ENCODE measurements around the gene PSMD7. TPM values are rescaled to one million over a fixed set of nuclear protein-coding genes. Genes with fewer than 3 reads are reported as not detected.
A peak's percentile ranks its signal among the peaks of the same experiment; 100 is the strongest.

Gene PSMD7
- total and polyA plus RNA-seq, 10 of the 15 experiments (the other 5 are each of a cell fraction or from before 2014, with no cell fraction given): 64.3 to 199 (median 100) TPM

GRCh38 chr16:74291577-74292208, 4.9 kb upstream of the PSMD7 start:
- RAD21 ChIA-PET (ENCODE audit: unreplicated experiment): no interaction called here
- no peak for DNase-seq (ENCODE audit: low read depth, low spot score)
- ATAC-seq: no peak
- in situ Hi-C loops (cut with MboI): no loop called here
- TF ChIP-seq MAX (IDR thresholded peaks at IDR 0.05; ENCODE audit: low read depth, low read length): no peak
- no peak for TF ChIP-seq YBX1 (IDR thresholded peaks at IDR 0.05)
- H2AFZ ChIP-seq (ENCODE audit: control insufficient read depth, low read depth, low read length): no peak overlapping the region
- 56% methylated on average over 1 of the region's 1 CpG for WGBS (ENCODE audit: insufficient coverage, insufficient replicate concordance, low lambda C conversion rate, missing lambda C conversion rate)
- H4K20me1 ChIP-seq (ENCODE audit: control insufficient read depth, insufficient read depth): no peaks in the 10 kb centered on the region
- H3K27me3 ChIP-seq (replicated peaks in 1 of 2; ENCODE audit: control insufficient read depth in 2 of 2, insufficient read depth in 2 of 2, low read length in 1 of 2): no peaks in the 10 kb centered on the region
- peaks cover 6% of the 10 kb centered on the region; the same call in 2 of the 3 replicates for H3K9me3 ChIP-seq (replicated peaks; ENCODE audit: control insufficient read depth, insufficient read depth, low read length)
- no peak overlapping the region for H3K9ac ChIP-seq (ENCODE audit: control insufficient read depth, insufficient read depth, low read length)
- no peak for FAIRE-seq
- SMC1A ChIA-PET (ENCODE audit: uncharacterized antibody, unreplicated experiment): interaction anchor here (0.6 kb wide), 1 partner anchor 430 kb away, joined by 3 read pairs; no protein-coding TSS in a partner anchor
- intact Hi-C loops (cut with micrococcal nuclease; ENCODE audit: unreplicated experiment): no loop called here
- no peak overlapping the region for H3K4me2 ChIP-seq (ENCODE audit: control insufficient read depth, insufficient read depth)
- H3K4me1 ChIP-seq (ENCODE audit: control insufficient read depth, insufficient read depth, low read length): no peaks in the 10 kb centered on the region; the same call in 1 of the 2 replicates
- CTCF ChIA-PET: interaction anchor here (0.6 to 1.7 kb wide), 3 partner anchors 13 to 100 kb away, joined by 3 to 5 read pairs (median 3); no protein-coding TSS in a partner anchor
- POLR2A ChIA-PET: no interaction called here
- no TSS peak for BruUV-seq (replicated peaks)
- peaks cover 9% of the 10 kb centered on the region for H3K79me2 ChIP-seq (ENCODE audit: control insufficient read depth, insufficient read depth, low read length)
- H3K4me3 ChIP-seq: no peak overlapping the region
- H3K36me3 ChIP-seq (ENCODE audit: control insufficient read depth in 2 of 2, insufficient read depth in 2 of 2, low read length in 1 of 2): no peaks in the 10 kb centered on the region
- no peak overlapping the region for H3K27ac ChIP-seq (ENCODE audit: control insufficient read depth, insufficient read depth)

GRCh38 chr16:74296104-74296431, 546 bp upstream of the PSMD7 start:
- H3K4me3 ChIP-seq: peak overlapping the region; percentile 72
- ChIA-PET RAD21 (ENCODE audit: unreplicated experiment) (no interaction called here), SMC1A (ENCODE audit: uncharacterized antibody, unreplicated experiment) (no interaction called here), POLR2A (no interaction called here), CTCF (interaction anchor here (0.8 kb wide), 1 partner anchor 566 kb away, joined by 4 read pairs; no protein-coding TSS in a partner anchor)
- 4% methylated on average over 9 of the region's 9 CpGs for WGBS (ENCODE audit: insufficient coverage, insufficient replicate concordance, low lambda C conversion rate, missing lambda C conversion rate)
- H3K36me3 ChIP-seq (ENCODE audit: control insufficient read depth in 2 of 2, insufficient read depth in 2 of 2, low read length in 1 of 2): peaks cover 0 to 15% of the 10 kb centered on the region in 2 experiments; a peak in 1 of 4 replicates
- H3K9me3 ChIP-seq (replicated peaks; ENCODE audit: control insufficient read depth, insufficient read depth, low read length): peaks cover 6% of the 10 kb centered on the region; the same call in 2 of the 3 replicates
- H3K4me1 ChIP-seq (ENCODE audit: control insufficient read depth, insufficient read depth, low read length): peaks cover 5% of the 10 kb centered on the region; the same call in 1 of the 2 replicates
- peaks cover 41% of the 10 kb centered on the region for H3K79me2 ChIP-seq (ENCODE audit: control insufficient read depth, insufficient read depth, low read length)
- TSS peak; percentile 89 for BruUV-seq (replicated peaks)
- H3K9ac ChIP-seq (ENCODE audit: control insufficient read depth, insufficient read depth, low read length): peak overlapping the region; percentile 94
- peak; percentile 47 for FAIRE-seq
- no peaks in the 10 kb centered on the region for H3K27me3 ChIP-seq (replicated peaks in 1 of 2; ENCODE audit: control insufficient read depth in 2 of 2, insufficient read depth in 2 of 2, low read length in 1 of 2)
- in situ Hi-C loops (cut with MboI): no loop called here
- peak overlapping the region; percentile 88 for H3K27ac ChIP-seq (ENCODE audit: control insufficient read depth, insufficient read depth)
- ATAC-seq: peak; percentile 15
- H2AFZ ChIP-seq (ENCODE audit: control insufficient read depth, low read depth, low read length): peak overlapping the region; percentile 48
- no peaks in the 10 kb centered on the region; the same call in 1 of the 2 replicates for H4K20me1 ChIP-seq (ENCODE audit: control insufficient read depth, insufficient read depth)
- intact Hi-C loops (cut with micrococcal nuclease; ENCODE audit: unreplicated experiment): no loop called here
- no peak for DNase-seq (ENCODE audit: low read depth, low spot score)
- TF ChIP-seq SKIL (IDR thresholded peaks at IDR 0.05; ENCODE audit: low read depth, poor library complexity, severe bottlenecking) (peak; percentile 32), NFIC (IDR thresholded peaks at IDR 0.05; ENCODE audit: low read depth, low read length) (peak; percentile 52; the same call in 1 of the 2 replicates), NRF1 (conservative IDR thresholded peaks at IDR 0.05; ENCODE audit: low read depth, low read length) (no peak), NKRF (conservative IDR thresholded peaks at IDR 0.05) (peak; percentile 83), ATF2 (IDR thresholded peaks at IDR 0.05; ENCODE audit: low read length) (0 out of 2 replicates have a peak, but pooled peaks have one; percentile 10), ZSCAN29 (IDR thresholded peaks at IDR 0.05) (no peak), POU2F2 (IDR thresholded peaks at IDR 0.05; ENCODE audit: borderline replicate concordance, low read depth, low read length) (no peak)
- H3K4me2 ChIP-seq (ENCODE audit: control insufficient read depth, insufficient read depth): peak overlapping the region; percentile 89
